CD4-positive, alpha-beta T cell (primary cell): ENCODE results near the gene SERPINE1. TPM values are rescaled to one million over a fixed set of nuclear protein-coding genes. Genes with fewer than 3 reads are reported as not detected.

ENCODE experiments used
- ATAC-seq: fragments of 200-7000 bp; cut with Tn5 transposase; one replicate; pipeline ENCODE4 v1.10.0; 2022; ENCODE audit warnings: mild to moderate bottlenecking; ENCODE audit not compliant: poor library complexity
- CTCF ChIA-PET: fragments of 350-600 bp; sonication (Branson Sonifier 250); formaldehyde crosslinking; loops from one replicate; lab custom pipeline; 2021; ENCODE audit warnings: antibody characterized with exemption, inconsistent platforms; lab: Charles Lee
- POLR2A ChIA-PET: fragments of 350-600 bp; sonication (Branson Sonifier 250); formaldehyde crosslinking; loops from one replicate; lab custom pipeline; 2021; ENCODE audit warnings: antibody characterized with exemption, inconsistent platforms; lab: Charles Lee
- DNase-seq, 14 experiments: peaks; one replicate each; pipeline ENCODE4 v3.0.0-alpha.2; 2013 to 2020; ENCODE audit warnings: mixed read lengths in 2 of 14
- H3K27ac ChIP-seq, 2 donors: one replicate each; pipeline versions ENCODE4 v1.5.1 to v1.7.0; 2013; ENCODE audit warnings: low read length in 2 of 2, low read depth in 1 of 2, mild to moderate bottlenecking in 1 of 2
- H3K27me3 ChIP-seq, 2 experiments: 1 replicate in 1 of 2; 2 replicates in 1 of 2; pipeline versions ENCODE4 v1.6.1 to v1.7.0; 2013; ENCODE audit warnings: low read length in 2 of 2, control low read depth in 1 of 2, mild to moderate bottlenecking in 1 of 2, moderate library complexity in 1 of 2; ENCODE audit not compliant: insufficient read depth in 2 of 2, control insufficient read depth in 1 of 2
- H3K36me3 ChIP-seq: one replicate; pipeline ENCODE4 v1.6.1; 2013; ENCODE audit warnings: low read length, control low read depth; ENCODE audit not compliant: insufficient read depth
- H3K4me1 ChIP-seq: one replicate; pipeline ENCODE4 v1.6.1; 2013; ENCODE audit warnings: low read length, control low read depth; ENCODE audit not compliant: insufficient read depth
- H3K4me3 ChIP-seq: one replicate; pipeline ENCODE4 v1.5.1; 2013; ENCODE audit warnings: mild to moderate bottlenecking, low read length, moderate library complexity
- H3K9me3 ChIP-seq, 2 experiments: 1 replicate in 1 of 2; 2 replicates in 1 of 2; pipeline versions ENCODE4 v1.6.1 to v1.7.0; 2013; ENCODE audit warnings: low read length in 2 of 2, mild to moderate bottlenecking in 2 of 2, control low read depth in 1 of 2, moderate library complexity in 1 of 2; ENCODE audit not compliant: control insufficient read depth in 1 of 2, insufficient read depth in 1 of 2
- H3K27ac Mint-ChIP-seq: one replicate; pipeline ENCODE4 v1.8.0; 2020; ENCODE audit warnings: mixed read lengths
- H3K27me3 Mint-ChIP-seq: one replicate; pipeline ENCODE4 v1.8.0; 2021; ENCODE audit warnings: mixed read lengths
- H3K36me3 Mint-ChIP-seq: one replicate; pipeline ENCODE4 v1.8.0; 2021; ENCODE audit warnings: low read depth, mixed read lengths
- H3K4me1 Mint-ChIP-seq: one replicate; pipeline ENCODE4 v1.8.0; 2021; ENCODE audit warnings: low read depth, mixed read lengths
- H3K4me3 Mint-ChIP-seq: one replicate; pipeline ENCODE4 v1.8.0; 2020; ENCODE audit warnings: mild to moderate bottlenecking, mixed read lengths
- H3K9me3 Mint-ChIP-seq: one replicate; pipeline ENCODE4 v1.8.0; 2020; ENCODE audit warnings: mixed read lengths
- intact Hi-C, 2 experiments: fragments of 100-400 bp; cut with DNase I in 1 of 2; cut with micrococcal nuclease in 1 of 2; formaldehyde crosslinking; loops; one replicate each; pipeline versions ENCODE4 v1.15.1 to v1.9.0; 2023 to 2025; cut with DNase I, micrococcal nuclease
- total RNA-seq, 174 experiments: library from RNA in 2 of 174; stranded (reverse) in 2 of 174; gene quantifications; one replicate each; pipeline ENCODE4 v1.2.3 and lab custom pipeline; 2021 to 2026
- TF ChIP-seq, protein P1 (sequence below): fragments of 200-600 bp; IDR thresholded peaks from one replicate; pipeline ENCODE4 v1.8.0; 2022; ENCODE audit warnings: antibody characterized with exemption, mild to moderate bottlenecking

The SERPINE1 gene
- total RNA-seq, 2 experiments from 2014 or later, result 0.11 TPM; not detected in 1

DNA sequence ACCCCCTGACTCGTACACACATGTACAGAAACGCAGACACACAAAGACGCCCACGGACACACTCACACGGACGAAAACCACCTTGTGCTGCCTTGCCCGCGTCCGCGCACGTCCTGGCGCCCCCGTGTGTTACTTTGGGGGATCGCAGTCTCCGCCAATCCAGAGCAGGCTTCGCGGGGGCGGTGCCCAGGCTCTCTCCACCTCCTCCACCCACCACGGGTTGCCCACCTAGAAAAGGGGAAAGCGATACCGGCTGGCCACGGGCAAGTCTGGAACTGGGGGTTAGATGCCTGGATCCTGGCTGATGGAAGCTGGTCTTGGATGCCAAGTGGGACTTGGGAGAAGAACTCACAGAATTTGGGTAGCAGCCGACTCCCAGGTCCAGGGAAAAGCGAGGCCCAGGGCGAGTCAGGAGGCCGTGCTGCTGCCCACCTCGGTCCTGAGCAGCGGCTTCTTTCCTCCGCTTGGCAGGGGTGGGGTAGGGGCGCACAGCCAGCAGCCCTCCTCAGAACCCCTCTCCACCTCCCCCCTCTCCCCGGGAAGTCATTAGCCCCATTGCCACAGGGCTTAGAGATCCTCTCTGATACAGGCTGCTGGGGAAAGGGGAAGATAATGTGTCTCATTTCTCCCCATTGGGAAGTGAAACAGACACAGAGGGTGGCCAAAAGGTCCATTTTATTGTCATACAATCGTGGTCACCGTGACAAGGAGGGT, 43.1 kb downstream of the SERPINE1 start:
- ChIA-PET CTCF (interaction anchor here (1.6 to 3.8 kb wide), 3 partner anchors 22 to 92 kb away, joined by 4 to 28 read pairs (median 5); no protein-coding TSS in a partner anchor), POLR2A (interaction anchor here (1.0 kb wide), 1 partner anchor 26 kb away, joined by 3 read pairs; no protein-coding TSS in a partner anchor)
- H3K27me3 ChIP-seq, result peaks cover 92 to 96% of the 10 kb centered on the region in 2 experiments
- Mint-ChIP-seq H3K4me3 (peak overlapping the region; percentile 64), H3K4me1 (peaks cover 75% of the 10 kb centered on the region), H3K27me3 (peaks cover 93% of the 10 kb centered on the region), H3K36me3 (no peaks in the 10 kb centered on the region), H3K9me3 (no peaks in the 10 kb centered on the region), H3K27ac (no peak overlapping the region)
- ATAC-seq, result peak; percentile 52
- H3K4me1 ChIP-seq, result peaks cover 77% of the 10 kb centered on the region
- peak; percentile 61 to 87 (median 77) for DNase-seq
- no peaks in the 10 kb centered on the region for H3K36me3 ChIP-seq
- peaks cover 0 to 52% of the 10 kb centered on the region in 2 experiments for H3K9me3 ChIP-seq
- H3K4me3 ChIP-seq, result no peak overlapping the region
- intact Hi-C loops, result loop anchor here (1.0 to 5.0 kb wide), 4 partner anchors 25 to 283 kb away; partner anchors contain the start of gene UFSP1 (in 1 of the 2)
- TF ChIP-seq, protein P1, sequence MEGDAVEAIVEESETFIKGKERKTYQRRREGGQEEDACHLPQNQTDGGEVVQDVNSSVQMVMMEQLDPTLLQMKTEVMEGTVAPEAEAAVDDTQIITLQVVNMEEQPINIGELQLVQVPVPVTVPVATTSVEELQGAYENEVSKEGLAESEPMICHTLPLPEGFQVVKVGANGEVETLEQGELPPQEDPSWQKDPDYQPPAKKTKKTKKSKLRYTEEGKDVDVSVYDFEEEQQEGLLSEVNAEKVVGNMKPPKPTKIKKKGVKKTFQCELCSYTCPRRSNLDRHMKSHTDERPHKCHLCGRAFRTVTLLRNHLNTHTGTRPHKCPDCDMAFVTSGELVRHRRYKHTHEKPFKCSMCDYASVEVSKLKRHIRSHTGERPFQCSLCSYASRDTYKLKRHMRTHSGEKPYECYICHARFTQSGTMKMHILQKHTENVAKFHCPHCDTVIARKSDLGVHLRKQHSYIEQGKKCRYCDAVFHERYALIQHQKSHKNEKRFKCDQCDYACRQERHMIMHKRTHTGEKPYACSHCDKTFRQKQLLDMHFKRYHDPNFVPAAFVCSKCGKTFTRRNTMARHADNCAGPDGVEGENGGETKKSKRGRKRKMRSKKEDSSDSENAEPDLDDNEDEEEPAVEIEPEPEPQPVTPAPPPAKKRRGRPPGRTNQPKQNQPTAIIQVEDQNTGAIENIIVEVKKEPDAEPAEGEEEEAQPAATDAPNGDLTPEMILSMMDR, result peak; percentile 93
- no peak overlapping the region for H3K27ac ChIP-seq

DNA sequence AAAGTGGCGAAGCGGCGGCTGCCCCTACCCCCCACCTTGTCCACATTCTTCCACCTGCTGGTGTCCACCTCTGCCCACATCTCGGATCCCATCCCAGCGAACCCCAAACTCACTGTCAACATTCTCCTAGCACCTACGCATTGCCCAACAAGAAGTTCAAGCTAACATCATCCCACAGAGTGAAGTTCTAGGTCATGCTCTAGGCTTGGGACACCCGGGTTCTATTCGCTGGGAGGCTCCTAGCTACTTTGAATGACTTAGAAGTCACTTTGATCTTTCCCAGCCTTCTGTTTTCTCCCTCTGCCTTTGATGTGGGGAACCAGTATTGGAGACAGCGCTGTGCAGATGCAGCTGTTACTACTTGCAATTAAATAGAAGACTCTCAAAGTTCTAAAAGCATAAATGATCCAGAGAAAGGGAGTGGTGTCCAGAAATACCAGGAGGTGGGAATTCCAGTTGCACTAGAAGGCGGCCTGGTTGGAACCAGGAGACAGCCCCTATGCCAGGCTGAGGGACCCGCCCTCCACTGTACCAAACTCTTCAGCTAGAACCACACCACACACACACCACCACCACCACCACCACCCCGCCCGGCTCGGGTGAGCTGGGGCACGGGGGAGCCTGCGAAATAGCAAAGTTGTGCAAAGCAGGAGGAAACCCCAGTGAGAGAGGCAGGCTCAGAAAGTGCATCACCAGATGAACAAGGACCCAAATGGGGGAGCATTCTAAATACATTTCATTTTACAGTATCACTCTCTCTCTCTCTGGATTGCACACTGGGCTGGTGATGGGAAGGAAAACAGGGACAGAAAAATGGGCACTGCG, 43.9 kb downstream of the SERPINE1 start:
- Mint-ChIP-seq H3K27ac (no peak overlapping the region), H3K4me3 (peak overlapping the region; percentile 36), H3K36me3 (no peaks in the 10 kb centered on the region), H3K4me1 (peaks cover 66% of the 10 kb centered on the region), H3K9me3 (no peaks in the 10 kb centered on the region), H3K27me3 (peaks cover 93% of the 10 kb centered on the region)
- no peak overlapping the region for H3K27ac ChIP-seq
- CTCF ChIA-PET, result interaction anchor here (0.7 to 3.8 kb wide), 4 partner anchors 21 to 934 kb away, joined by 3 to 28 read pairs (median 4); no protein-coding TSS in a partner anchor
- peaks cover 69% of the 10 kb centered on the region for H3K4me1 ChIP-seq
- peaks cover 0 to 45% of the 10 kb centered on the region in 2 experiments for H3K9me3 ChIP-seq
- TF ChIP-seq, protein P1, result no peak
- intact Hi-C loops, result no loop called here
- H3K4me3 ChIP-seq, result no peak overlapping the region
- peak; percentile 37 for ATAC-seq
- no peaks in the 10 kb centered on the region for H3K36me3 ChIP-seq
- POLR2A ChIA-PET, result interaction anchor here (1.0 kb wide), 1 partner anchor 26 kb away, joined by 3 read pairs; no protein-coding TSS in a partner anchor
- peak in 2 of 14 experiments; percentile 51 to 58 for DNase-seq
- peaks cover 96 to 98% of the 10 kb centered on the region in 2 experiments for H3K27me3 ChIP-seq

DNA sequence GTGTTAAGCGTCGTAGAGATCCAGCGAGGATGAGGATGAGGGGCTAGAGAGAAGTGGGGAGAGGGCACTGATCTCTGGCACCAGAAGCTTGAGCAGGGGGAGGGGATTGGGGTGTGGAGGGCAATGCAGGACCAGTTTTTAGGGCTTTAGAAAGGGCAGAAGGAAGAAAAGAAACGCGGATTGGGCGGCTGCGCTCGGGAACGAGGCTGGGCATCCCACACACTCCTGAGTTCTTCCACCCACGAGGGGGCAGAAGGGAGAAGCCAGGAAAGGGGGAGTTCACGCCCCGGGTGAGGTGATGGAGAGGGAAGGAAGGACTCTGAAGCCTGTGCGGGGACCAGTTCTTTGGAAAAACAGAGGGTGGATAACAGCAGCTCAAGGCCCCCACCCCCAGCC, 44.5 kb downstream of the SERPINE1 start:
- POLR2A ChIA-PET, result no interaction called here
- intact Hi-C loops, result no loop called here
- Histone ChIP-seq H3K4me1 (peaks cover 63% of the 10 kb centered on the region), H3K4me3 (no peak overlapping the region), H3K27me3 (peaks cover 95 to 98% of the 10 kb centered on the region in 2 experiments), H3K36me3 (no peaks in the 10 kb centered on the region), H3K9me3 (peaks cover 0 to 40% of the 10 kb centered on the region in 2 experiments), H3K27ac (no peak overlapping the region)
- Mint-ChIP-seq H3K4me3 (peak overlapping the region; percentile 36), H3K36me3 (no peaks in the 10 kb centered on the region), H3K27me3 (peaks cover 93% of the 10 kb centered on the region), H3K27ac (no peak overlapping the region), H3K9me3 (no peaks in the 10 kb centered on the region), H3K4me1 (peaks cover 62% of the 10 kb centered on the region)
- CTCF ChIA-PET, result interaction anchor here (1.6 to 3.8 kb wide), 3 partner anchors 20 to 94 kb away, joined by 4 to 28 read pairs (median 5); no protein-coding TSS in a partner anchor
- DNase-seq (no peak), ATAC-seq (no peak)
- TF ChIP-seq, protein P1, result no peak
